ENCODE data around the gene MTO1.
"Not testable (repeated sequence)": the region's sequence is repeated elsewhere in the genome, so short reads cannot be mapped to it uniquely, and the experiment has no call there.

MTO1 gene

GRCh38 chr6:73504160-73504559 is 42.6 kb downstream of the MTO1 start:
- no peak overlapping the region for H3K4me3 ChIP-seq (ENCODE audit: low read length)
- no peak for TF ChIP-seq CTCF (conservative IDR thresholded peaks at IDR 0.05; ENCODE audit: low read length)
- DNase-seq (ENCODE audit: low read depth): no peak

GRCh38 chr6:73505142-73505541 is 43.6 kb downstream of the MTO1 start:
- DNase-seq (ENCODE audit: low read depth): no peak
- no peak for TF ChIP-seq CTCF (conservative IDR thresholded peaks at IDR 0.05; ENCODE audit: low read length)
- no peak overlapping the region for H3K4me3 ChIP-seq (ENCODE audit: low read length)

- not testable (repeated sequence) for H3K4me3 ChIP-seq (ENCODE audit: low read length)
- DNase-seq (ENCODE audit: low read depth): peak; percentile 63
These were observed 44.2 kb downstream of the MTO1 start for GRCh38 chr6:73505705-73506104.

GRCh38 chr6:73506246-73506645 is 44.7 kb downstream of the MTO1 start:
- DNase-seq (ENCODE audit: low read depth): no peak
- TF ChIP-seq CTCF (conservative IDR thresholded peaks at IDR 0.05; ENCODE audit: low read length): no peak
- H3K4me3 ChIP-seq (ENCODE audit: low read length): no peak overlapping the region

GRCh38 chr6:73508776-73509175 is 47.2 kb downstream of the MTO1 start:
- H3K4me3 ChIP-seq (ENCODE audit: low read length): no peak overlapping the region
- TF ChIP-seq CTCF (conservative IDR thresholded peaks at IDR 0.05; ENCODE audit: low read length): no peak
- no peak for DNase-seq (ENCODE audit: low read depth)

GRCh38 chr6:73509851-73510250 is 48.3 kb downstream of the MTO1 start:
- TF ChIP-seq CTCF (conservative IDR thresholded peaks at IDR 0.05; ENCODE audit: low read length): no peak
- DNase-seq (ENCODE audit: low read depth): no peak
- no peak overlapping the region for H3K4me3 ChIP-seq (ENCODE audit: low read length)

GRCh38 chr6:73511796-73512195 is 50.3 kb downstream of the MTO1 start:
- DNase-seq (ENCODE audit: low read depth): no peak
- no peak overlapping the region for H3K4me3 ChIP-seq (ENCODE audit: low read length)
- TF ChIP-seq CTCF (conservative IDR thresholded peaks at IDR 0.05; ENCODE audit: low read length): no peak

- no peak for DNase-seq (ENCODE audit: low read depth)
- H3K4me3 ChIP-seq (ENCODE audit: low read length): no peak overlapping the region
- TF ChIP-seq CTCF (conservative IDR thresholded peaks at IDR 0.05; ENCODE audit: low read length): no peak
These were observed 51.9 kb downstream of the MTO1 start for GRCh38 chr6:73513496-73513854.
